Lung (tissue), 12 donors: ENCODE measurements around the gene TFG. TPM values are rescaled to one million over a fixed set of nuclear protein-coding genes. Genes with fewer than 3 reads are reported as not detected.

Experiments
- ATAC-seq: fragments of 200-7000 bp; cut with Tn5 transposase; one replicate; pipeline ENCODE4 v1.9.1; 2020; ENCODE audit warnings: moderate number of reproducible peaks; ENCODE audit not compliant: insufficient read depth, low FRiP score
- DNase-seq, 3 donors: peaks; one replicate each; pipeline ENCODE4 v3.0.0-alpha.2; 2013 to 2017
- H3K27ac ChIP-seq, 2 donors: one replicate each; pipeline ENCODE4 v1.5.1; 2013; ENCODE audit warnings: mild to moderate bottlenecking in 2 of 2, moderate library complexity in 2 of 2, control low read depth in 1 of 2, inconsistent platforms in 1 of 2, low read depth in 1 of 2, low read length in 1 of 2
- H3K27me3 ChIP-seq, 3 donors: one replicate each; pipeline ENCODE4 v1.5.1; 2013; ENCODE audit warnings: low read length in 2 of 3; ENCODE audit not compliant: control insufficient read depth in 3 of 3, insufficient read depth in 3 of 3
- H3K36me3 ChIP-seq, 4 donors: one replicate each; pipeline ENCODE4 v1.5.1; 2013; ENCODE audit warnings: low read length in 4 of 4, mild to moderate bottlenecking in 1 of 4, moderate library complexity in 1 of 4; ENCODE audit not compliant: control insufficient read depth in 4 of 4, insufficient read depth in 4 of 4
- H3K4me1 ChIP-seq, 5 donors: one replicate each; pipeline ENCODE4 v1.5.1; 2013; ENCODE audit warnings: low read length in 5 of 5, mild to moderate bottlenecking in 2 of 5, moderate library complexity in 1 of 5; ENCODE audit not compliant: control insufficient read depth in 5 of 5, insufficient read depth in 5 of 5
- H3K4me3 ChIP-seq: one replicate; pipeline ENCODE4 v1.5.1; 2013; ENCODE audit warnings: mild to moderate bottlenecking, control low read depth, moderate library complexity
- H3K9ac ChIP-seq, 2 donors: one replicate each; pipeline ENCODE4 v1.5.1; 2013; ENCODE audit warnings: low read length in 2 of 2, control low read depth in 1 of 2; ENCODE audit not compliant: insufficient read depth in 1 of 2
- H3K9me3 ChIP-seq, 4 donors: one replicate each; pipeline ENCODE4 v1.5.1; 2013; ENCODE audit warnings: low read length in 3 of 4, mild to moderate bottlenecking in 1 of 4, moderate library complexity in 1 of 4; ENCODE audit not compliant: control insufficient read depth in 4 of 4, insufficient read depth in 3 of 4
- WGBS, 2 donors: extraction: QIAGEN DNeasy Blood & Tissue Kit; methylation state at CpG; one replicate each; pipeline ENCODE4 v1.1.7; 2013; 5-methylcytosine and 5-hydroxymethylcytosine counted together
- polyA plus RNA-seq, 2 donors: library from polyadenylated mRNA; stranded (reverse); fragments of 200-250 nt; gene quantifications; one replicate each; pipeline ENCODE4 v1.2.1, GENCODE V29; 2013
- total RNA-seq, 2 donors: library from RNA; depleted of rRNA in 1 of 2; stranded (reverse); fragments of >200 nt in 1 of 2; gene quantifications; one replicate each; pipeline ENCODE4 v1.2.1, GENCODE V29; 2014 to 2021
- TF ChIP-seq, protein P1 (sequence below): IDR thresholded peaks from 2 replicates; pipeline ENCODE4 v1.5.1; 2012; ENCODE audit warnings: mild to moderate bottlenecking; ENCODE audit errors: control extremely low read depth, extremely low read depth
- donor health status: control.
- donor health status: control.
- donor health status: Bipolar disorder and iron deficiency.
- donor health status: healthy.
- donor health status: DM: yes; HTN: yes; CAD: no.

Gene TFG
- total and polyA plus RNA-seq, 4 donors = 38.7 to 72.7 (median 65.2) TPM

DNA sequence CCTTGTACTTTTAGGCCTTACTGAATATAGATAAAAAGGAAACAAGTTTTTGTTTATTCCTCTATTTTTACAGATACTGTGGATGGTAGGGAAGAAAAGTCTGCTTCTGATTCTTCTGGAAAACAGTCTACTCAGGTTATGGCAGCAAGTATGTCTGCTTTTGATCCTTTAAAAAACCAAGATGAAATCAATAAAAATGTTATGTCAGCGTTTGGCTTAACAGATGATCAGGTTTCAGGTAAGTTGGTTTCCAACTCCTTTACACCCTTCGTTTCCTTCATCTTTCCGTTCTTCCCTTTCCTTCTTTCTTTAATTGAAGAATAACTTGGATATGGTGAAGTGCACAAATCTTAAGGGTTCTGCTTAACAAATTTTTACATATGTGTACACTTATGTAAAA, 23.1 kb downstream of the TFG start:
- Histone ChIP-seq H3K4me3 (no peak overlapping the region), H3K27ac (no peak overlapping the region), H3K27me3 (no peaks in the 10 kb centered on the region), H3K36me3 (peaks cover 10 to 49% (median 14%) of the 10 kb centered on the region in 4 donors), H3K9me3 (no peaks in the 10 kb centered on the region), H3K4me1 (peaks cover 0 to 6% (median 0%) of the 10 kb centered on the region in 5 donors), H3K9ac (no peak overlapping the region)
- DNase-seq (no peak), ATAC-seq (no peak)
- TF ChIP-seq, protein P1, sequence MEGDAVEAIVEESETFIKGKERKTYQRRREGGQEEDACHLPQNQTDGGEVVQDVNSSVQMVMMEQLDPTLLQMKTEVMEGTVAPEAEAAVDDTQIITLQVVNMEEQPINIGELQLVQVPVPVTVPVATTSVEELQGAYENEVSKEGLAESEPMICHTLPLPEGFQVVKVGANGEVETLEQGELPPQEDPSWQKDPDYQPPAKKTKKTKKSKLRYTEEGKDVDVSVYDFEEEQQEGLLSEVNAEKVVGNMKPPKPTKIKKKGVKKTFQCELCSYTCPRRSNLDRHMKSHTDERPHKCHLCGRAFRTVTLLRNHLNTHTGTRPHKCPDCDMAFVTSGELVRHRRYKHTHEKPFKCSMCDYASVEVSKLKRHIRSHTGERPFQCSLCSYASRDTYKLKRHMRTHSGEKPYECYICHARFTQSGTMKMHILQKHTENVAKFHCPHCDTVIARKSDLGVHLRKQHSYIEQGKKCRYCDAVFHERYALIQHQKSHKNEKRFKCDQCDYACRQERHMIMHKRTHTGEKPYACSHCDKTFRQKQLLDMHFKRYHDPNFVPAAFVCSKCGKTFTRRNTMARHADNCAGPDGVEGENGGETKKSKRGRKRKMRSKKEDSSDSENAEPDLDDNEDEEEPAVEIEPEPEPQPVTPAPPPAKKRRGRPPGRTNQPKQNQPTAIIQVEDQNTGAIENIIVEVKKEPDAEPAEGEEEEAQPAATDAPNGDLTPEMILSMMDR = no peak
- 94% methylated on average over 3 of the region's 3 CpGs for WGBS, 2 donors

- TF ChIP-seq, protein P1 = no peak
- 39 to 59% methylated on average over 2 of the region's 2 CpGs for WGBS, 2 donors
- Histone ChIP-seq H3K27ac (no peak overlapping the region), H3K9ac (no peak overlapping the region), H3K27me3 (no peaks in the 10 kb centered on the region), H3K4me3 (no peak overlapping the region), H3K4me1 (peaks cover 0 to 6% (median 0%) of the 10 kb centered on the region in 5 donors), H3K36me3 (peaks cover 11 to 46% (median 19%) of the 10 kb centered on the region in 4 donors), H3K9me3 (no peaks in the 10 kb centered on the region)
- DNase-seq (peak in 2 of 3 donors; percentile 43 to 44), ATAC-seq (no peak)
Observed at GRCh38 chr3:100737334-100737733, 28.0 kb downstream of the TFG start.

DNA sequence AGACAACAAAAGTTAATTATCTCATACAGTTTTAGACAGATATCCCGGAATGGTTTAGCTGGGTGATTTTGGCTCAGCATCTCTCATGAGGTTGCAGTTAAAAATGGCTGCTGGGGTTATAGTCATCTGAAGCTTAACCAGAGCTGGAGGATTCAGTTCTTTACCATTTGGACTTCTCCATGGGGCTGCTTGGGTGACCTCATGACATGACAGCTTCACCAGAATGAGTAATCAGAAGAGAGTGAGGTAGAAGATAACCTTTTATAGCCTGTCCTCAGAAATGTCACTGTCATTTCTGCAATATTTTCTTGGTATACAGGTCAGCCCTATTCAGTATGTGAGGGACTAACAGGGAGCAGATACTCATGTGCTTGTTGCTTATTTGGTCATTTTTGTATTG, 30.9 kb downstream of the TFG start:
- ATAC-seq = no peak
- H3K9ac ChIP-seq = no peak overlapping the region
- WGBS, 2 donors = 95 to 99% methylated on average over 1 of the region's 1 CpG

More for the DNA sequence above, 30.9 kb downstream of the TFG start:
- DNase-seq = no peak
- no peaks in the 10 kb centered on the region for H3K27me3 ChIP-seq
- H3K4me1 ChIP-seq = peaks cover 0 to 6% (median 0%) of the 10 kb centered on the region in 5 donors
- H3K4me3 ChIP-seq = no peak overlapping the region
- H3K27ac ChIP-seq = no peak overlapping the region
- H3K36me3 ChIP-seq = peaks cover 12 to 42% (median 27%) of the 10 kb centered on the region in 4 donors
- H3K9me3 ChIP-seq = no peaks in the 10 kb centered on the region
- TF ChIP-seq, protein P1 = no peak
